ENCODE data around the gene GPR4.

Gene GPR4

GRCh38 chr19:45578861-45579260, 23.2 kb downstream of the GPR4 start:
- TF ChIP-seq SIN3A (IDR thresholded peaks at IDR 0.05; ENCODE audit: borderline replicate concordance, insufficient read depth, low read length) (no peak), TAF1 (IDR thresholded peaks at IDR 0.05; ENCODE audit: borderline replicate concordance, insufficient read depth, low read length) (no peak), REST (IDR thresholded peaks at IDR 0.05; ENCODE audit: insufficient read depth in 1 of 2, low read depth in 2 of 2, low read length in 2 of 2) (no peak), POLR2AphosphoS5 (IDR thresholded peaks at IDR 0.05; ENCODE audit: low read depth, low read length) (no peak), FOXP2 (optimal IDR thresholded peaks at IDR 0.05; ENCODE audit: borderline replicate concordance, extremely low read depth, extremely low read length, insufficient read depth) (no peak)

- no peak for TF ChIP-seq FOXP2 (optimal IDR thresholded peaks at IDR 0.05; ENCODE audit: borderline replicate concordance, extremely low read depth, extremely low read length, insufficient read depth)
- no peak for TF ChIP-seq TAF1 (IDR thresholded peaks at IDR 0.05; ENCODE audit: borderline replicate concordance, insufficient read depth, low read length)
- TF ChIP-seq POLR2AphosphoS5 (IDR thresholded peaks at IDR 0.05; ENCODE audit: low read depth, low read length) = no peak
- TF ChIP-seq REST (IDR thresholded peaks at IDR 0.05; ENCODE audit: insufficient read depth in 1 of 2, low read depth in 2 of 2, low read length in 2 of 2) = no peak
- no peak for TF ChIP-seq SIN3A (IDR thresholded peaks at IDR 0.05; ENCODE audit: borderline replicate concordance, insufficient read depth, low read length)
Measured at GRCh38 chr19:45577111-45577905, 24.7 kb downstream of the GPR4 start.

- no peak for TF ChIP-seq POLR2AphosphoS5 (IDR thresholded peaks at IDR 0.05; ENCODE audit: low read depth, low read length)
- no peak for TF ChIP-seq FOXP2 (optimal IDR thresholded peaks at IDR 0.05; ENCODE audit: borderline replicate concordance, extremely low read depth, extremely low read length, insufficient read depth)
- TF ChIP-seq SIN3A (IDR thresholded peaks at IDR 0.05; ENCODE audit: borderline replicate concordance, insufficient read depth, low read length) = no peak
- no peak for TF ChIP-seq TAF1 (IDR thresholded peaks at IDR 0.05; ENCODE audit: borderline replicate concordance, insufficient read depth, low read length)
- TF ChIP-seq REST (IDR thresholded peaks at IDR 0.05; ENCODE audit: insufficient read depth in 1 of 2, low read depth in 2 of 2, low read length in 2 of 2) = no peak
Measured at GRCh38 chr19:45576682-45577081, 25.3 kb downstream of the GPR4 start.

- TF ChIP-seq POLR2AphosphoS5 (IDR thresholded peaks at IDR 0.05; ENCODE audit: low read depth, low read length) = no peak
Measured at GRCh38 chr19:45575216-45575615, 26.8 kb downstream of the GPR4 start.

GRCh38 chr19:45574526-45574925, 27.5 kb downstream of the GPR4 start:
- TF ChIP-seq SIN3A (IDR thresholded peaks at IDR 0.05; ENCODE audit: borderline replicate concordance, insufficient read depth, low read length) (no peak), POLR2AphosphoS5 (IDR thresholded peaks at IDR 0.05; ENCODE audit: low read depth, low read length) (no peak), TAF1 (IDR thresholded peaks at IDR 0.05; ENCODE audit: borderline replicate concordance, insufficient read depth, low read length) (no peak), REST (IDR thresholded peaks at IDR 0.05; ENCODE audit: insufficient read depth in 1 of 2, low read depth in 2 of 2, low read length in 2 of 2) (no peak), FOXP2 (optimal IDR thresholded peaks at IDR 0.05; ENCODE audit: borderline replicate concordance, extremely low read depth, extremely low read length, insufficient read depth) (no peak)
